Measurements from ENCODE around the gene DUS2. TPM values are rescaled to one million over a fixed set of nuclear protein-coding genes. Genes with fewer than 3 reads are reported as not detected.
"Not testable (repeated sequence)": the region's sequence is repeated elsewhere in the genome, so short reads cannot be mapped to it uniquely, and the experiment has no call there.

Gene DUS2
- total RNA-seq, 2 donors from 2014 or later: 23.3 to 43.5 TPM

GRCh38 chr16:67990018-67990386 is 33.1 kb upstream of the DUS2 start:
- no peaks in the 10 kb centered on the region for H3K36me3 Mint-ChIP-seq
- ATAC-seq (no peak), DNase-seq (ENCODE audit: low spot score) (no peak)
- peak overlapping the region in 1 of 2 donors; percentile 53 for H3K27ac Mint-ChIP-seq
- no peak overlapping the region for H3K4me3 Mint-ChIP-seq
- peaks cover 17 to 28% of the 10 kb centered on the region in 2 donors for H3K4me1 Mint-ChIP-seq (ENCODE audit: low read depth in 2 of 2)
- H3K9me3 Mint-ChIP-seq: no peaks in the 10 kb centered on the region
- H3K27me3 Mint-ChIP-seq: no peaks in the 10 kb centered on the region

GRCh38 chr16:67992661-67993206 is 30.4 kb upstream of the DUS2 start:
- Mint-ChIP-seq H3K36me3 (no peaks in the 10 kb centered on the region), H3K27me3 (no peaks in the 10 kb centered on the region), H3K27ac (peak overlapping the region in 1 of 2 donors; percentile 86), H3K4me3 (peak overlapping the region; percentile 36), H3K4me1 (ENCODE audit: low read depth in 2 of 2) (peaks cover 20 to 37% of the 10 kb centered on the region in 2 donors), H3K9me3 (no peaks in the 10 kb centered on the region)
- ATAC-seq (no peak), DNase-seq (ENCODE audit: low spot score) (no peak)

GRCh38 chr16:67993207-67994039 is 29.7 kb upstream of the DUS2 start:
- no peaks in the 10 kb centered on the region for H3K36me3 Mint-ChIP-seq
- H3K4me3 Mint-ChIP-seq: peak overlapping the region; percentile 76
- H3K9me3 Mint-ChIP-seq: no peaks in the 10 kb centered on the region
- peaks cover 15 to 34% of the 10 kb centered on the region in 2 donors for H3K4me1 Mint-ChIP-seq (ENCODE audit: low read depth in 2 of 2)
- H3K27me3 Mint-ChIP-seq: no peaks in the 10 kb centered on the region
- DNase-seq (ENCODE audit: low spot score) (peak; percentile 91), ATAC-seq (peak; percentile 95)
- H3K27ac Mint-ChIP-seq: peak overlapping the region; percentile 86 to 93

- ATAC-seq: peak; percentile 1 to 16
- DNase-seq (ENCODE audit: low spot score); H3K36me3 Mint-ChIP-seq; H3K27me3 Mint-ChIP-seq; H3K9me3 Mint-ChIP-seq: not testable (repeated sequence)
- Mint-ChIP-seq H3K4me1 (ENCODE audit: low read depth in 2 of 2) (peaks cover 19 to 31% of the 10 kb centered on the region in 2 donors), H3K27ac (peak overlapping the region; percentile 86 to 93), H3K4me3 (peak overlapping the region; percentile 76)
Measured at GRCh38 chr16:67994040-67994408, 29.1 kb upstream of the DUS2 start.

GRCh38 chr16:67995423-67995822 is 27.7 kb upstream of the DUS2 start:
- Mint-ChIP-seq H3K4me3 (peak overlapping the region; percentile 32), H3K27me3 (no peaks in the 10 kb centered on the region), H3K9me3 (no peaks in the 10 kb centered on the region), H3K4me1 (ENCODE audit: low read depth in 2 of 2) (peaks cover 27 to 38% of the 10 kb centered on the region in 2 donors), H3K27ac (peak overlapping the region; percentile 77 to 86), H3K36me3 (no peaks in the 10 kb centered on the region)
- DNase-seq (ENCODE audit: low spot score) (no peak), ATAC-seq (no peak)

- H3K9me3 Mint-ChIP-seq: no peaks in the 10 kb centered on the region
Measured at GRCh38 chr16:67996666-67997065, 26.4 kb upstream of the DUS2 start.

GRCh38 chr16:67998231-67998778 is 24.8 kb upstream of the DUS2 start:
- not testable (repeated sequence) for H3K9me3 Mint-ChIP-seq; H3K36me3 Mint-ChIP-seq; ATAC-seq; DNase-seq (ENCODE audit: low spot score); H3K27me3 Mint-ChIP-seq
- peaks cover 30 to 38% of the 10 kb centered on the region in 2 donors for H3K4me1 Mint-ChIP-seq (ENCODE audit: low read depth in 2 of 2)
- H3K4me3 Mint-ChIP-seq: peak overlapping the region; percentile 76
- peak overlapping the region; percentile 72 to 76 for H3K27ac Mint-ChIP-seq

More at GRCh38 chr16:67996666-67997065, 26.4 kb upstream of the DUS2 start:
- Mint-ChIP-seq H3K4me1 (ENCODE audit: low read depth in 2 of 2) (peaks cover 30 to 40% of the 10 kb centered on the region in 2 donors), H3K27ac (no peak overlapping the region), H3K4me3 (no peak overlapping the region), H3K27me3 (no peaks in the 10 kb centered on the region), H3K36me3 (no peaks in the 10 kb centered on the region)
- DNase-seq (ENCODE audit: low spot score): no peak
- ATAC-seq: no peak

- peaks cover 30 to 33% of the 10 kb centered on the region in 2 donors for H3K4me1 Mint-ChIP-seq (ENCODE audit: low read depth in 2 of 2)
- not testable (repeated sequence) for H3K27me3 Mint-ChIP-seq; H3K36me3 Mint-ChIP-seq; DNase-seq (ENCODE audit: low spot score); H3K9me3 Mint-ChIP-seq
- peak within 1 kb of the TSS; percentile 76 for H3K4me3 Mint-ChIP-seq
- peak within 1 kb of the TSS; percentile 72 to 76 for H3K27ac Mint-ChIP-seq
- ATAC-seq: peak; percentile 85 to 89
Measured at GRCh38 chr16:67998779-67999688, 24.1 kb upstream of the DUS2 start, which contains the start of gene DPEP2. DPEP2 (minus strand) TSS chr16:67999484; CDS start chr16:67993212, 6,272 bp downstream.

- ATAC-seq (peak in 1 of 2 donors; percentile 21), DNase-seq (ENCODE audit: low spot score) (no peak)
- H3K36me3 Mint-ChIP-seq: no peaks in the 10 kb centered on the region
- H3K27ac Mint-ChIP-seq: peak overlapping the region; percentile 72 to 76
- H3K27me3 Mint-ChIP-seq: no peaks in the 10 kb centered on the region
- H3K4me3 Mint-ChIP-seq: peak overlapping the region; percentile 76
- H3K4me1 Mint-ChIP-seq (ENCODE audit: low read depth in 2 of 2): peaks cover 28 to 36% of the 10 kb centered on the region in 2 donors
- no peaks in the 10 kb centered on the region for H3K9me3 Mint-ChIP-seq
Measured at GRCh38 chr16:67999985-68000384, 23.1 kb upstream of the DUS2 start.

- no peaks in the 10 kb centered on the region for H3K36me3 Mint-ChIP-seq
- peak overlapping the region; percentile 72 to 76 for H3K27ac Mint-ChIP-seq
- no peak for DNase-seq (ENCODE audit: low spot score)
- no peak for ATAC-seq
- H3K4me3 Mint-ChIP-seq: peak overlapping the region; percentile 23
- peaks cover 28 to 35% of the 10 kb centered on the region in 2 donors for H3K4me1 Mint-ChIP-seq (ENCODE audit: low read depth in 2 of 2)
- H3K9me3 Mint-ChIP-seq: no peaks in the 10 kb centered on the region
- H3K27me3 Mint-ChIP-seq: no peaks in the 10 kb centered on the region
Measured at GRCh38 chr16:68000450-68000849, 22.6 kb upstream of the DUS2 start.

GRCh38 chr16:68003031-68003430 is 20.1 kb upstream of the DUS2 start:
- ATAC-seq (no peak), DNase-seq (ENCODE audit: low spot score) (no peak)
- H3K36me3 Mint-ChIP-seq: no peaks in the 10 kb centered on the region
- no peak overlapping the region for H3K27ac Mint-ChIP-seq
- peaks cover 35 to 38% of the 10 kb centered on the region in 2 donors for H3K4me1 Mint-ChIP-seq (ENCODE audit: low read depth in 2 of 2)
- no peaks in the 10 kb centered on the region for H3K27me3 Mint-ChIP-seq
- no peaks in the 10 kb centered on the region for H3K9me3 Mint-ChIP-seq
- H3K4me3 Mint-ChIP-seq: no peak overlapping the region

- no peak for ATAC-seq
- Mint-ChIP-seq H3K4me1 (ENCODE audit: low read depth in 2 of 2) (peaks cover 28% of the 10 kb centered on the region in 2 donors), H3K4me3 (peak overlapping the region; percentile 69), H3K27me3 (no peaks in the 10 kb centered on the region), H3K27ac (peak overlapping the region; percentile 90 to 94), H3K9me3 (no peaks in the 10 kb centered on the region), H3K36me3 (no peaks in the 10 kb centered on the region)
- DNase-seq (ENCODE audit: low spot score): no peak
Measured at GRCh38 chr16:68005211-68005610, 17.9 kb upstream of the DUS2 start.

- no peaks in the 10 kb centered on the region for H3K27me3 Mint-ChIP-seq
- peaks cover 24 to 30% of the 10 kb centered on the region in 2 donors for H3K4me1 Mint-ChIP-seq (ENCODE audit: low read depth in 2 of 2)
- no peaks in the 10 kb centered on the region for H3K36me3 Mint-ChIP-seq
- no peaks in the 10 kb centered on the region for H3K9me3 Mint-ChIP-seq
- ATAC-seq (peak; percentile 89 to 97), DNase-seq (ENCODE audit: low spot score) (no peak)
- H3K4me3 Mint-ChIP-seq: peak overlapping the region; percentile 69
- peak overlapping the region; percentile 90 to 94 for H3K27ac Mint-ChIP-seq
Measured at GRCh38 chr16:68005786-68006286, 17.2 kb upstream of the DUS2 start.
